Putamen (tissue), 1 donor: ENCODE measurements around the gene TMBIM4.
"Not testable (repeated sequence)": the region's sequence is repeated elsewhere in the genome, so short reads cannot be mapped to it uniquely, and the experiment has no call there.

Experiments
- DNase-seq: peaks from one replicate; pipeline ENCODE4 v3.0.0-alpha.2; 2016; ENCODE audit warnings: low spot score

Gene TMBIM4

DNA sequence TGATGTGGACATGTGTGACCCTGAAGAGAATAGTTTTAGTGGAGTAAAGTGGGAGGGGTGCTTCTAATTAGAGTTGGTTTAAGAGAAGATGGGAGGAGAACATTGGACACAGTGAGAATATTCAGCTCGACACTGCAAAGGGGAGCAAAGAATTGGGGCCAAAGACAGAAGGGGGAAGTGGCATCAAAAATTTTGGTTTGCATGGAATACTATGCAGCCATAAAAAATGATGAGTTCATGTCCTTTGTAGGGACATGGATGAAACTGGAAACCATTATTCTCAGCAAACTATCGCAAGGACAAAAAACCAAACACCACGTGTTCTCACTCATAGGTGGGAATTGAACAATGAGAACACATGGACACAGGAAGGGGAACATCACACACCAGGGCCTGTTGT is 15.0 kb upstream of the TMBIM4 start:
- DNase-seq = not testable (repeated sequence)

DNA sequence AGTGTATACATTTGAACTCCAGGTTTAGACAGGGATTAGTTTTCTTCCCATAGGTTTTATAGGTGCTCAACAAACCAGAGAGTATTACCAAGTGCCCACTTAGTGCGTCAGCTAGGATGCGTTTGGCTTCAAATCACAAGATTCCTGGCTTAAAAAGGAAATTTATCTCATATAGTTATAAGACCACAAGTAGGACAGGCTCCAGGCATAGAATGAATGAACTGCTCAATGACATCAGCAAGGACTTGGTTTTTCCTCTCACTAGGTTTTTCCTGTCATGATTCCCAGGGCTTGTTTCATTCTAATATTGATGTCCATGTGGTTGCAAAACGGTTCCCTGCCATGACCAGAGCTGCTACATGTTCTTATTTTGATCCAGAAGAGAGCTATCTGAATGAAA is 13.2 kb upstream of the TMBIM4 start:
- no peak for DNase-seq

DNA sequence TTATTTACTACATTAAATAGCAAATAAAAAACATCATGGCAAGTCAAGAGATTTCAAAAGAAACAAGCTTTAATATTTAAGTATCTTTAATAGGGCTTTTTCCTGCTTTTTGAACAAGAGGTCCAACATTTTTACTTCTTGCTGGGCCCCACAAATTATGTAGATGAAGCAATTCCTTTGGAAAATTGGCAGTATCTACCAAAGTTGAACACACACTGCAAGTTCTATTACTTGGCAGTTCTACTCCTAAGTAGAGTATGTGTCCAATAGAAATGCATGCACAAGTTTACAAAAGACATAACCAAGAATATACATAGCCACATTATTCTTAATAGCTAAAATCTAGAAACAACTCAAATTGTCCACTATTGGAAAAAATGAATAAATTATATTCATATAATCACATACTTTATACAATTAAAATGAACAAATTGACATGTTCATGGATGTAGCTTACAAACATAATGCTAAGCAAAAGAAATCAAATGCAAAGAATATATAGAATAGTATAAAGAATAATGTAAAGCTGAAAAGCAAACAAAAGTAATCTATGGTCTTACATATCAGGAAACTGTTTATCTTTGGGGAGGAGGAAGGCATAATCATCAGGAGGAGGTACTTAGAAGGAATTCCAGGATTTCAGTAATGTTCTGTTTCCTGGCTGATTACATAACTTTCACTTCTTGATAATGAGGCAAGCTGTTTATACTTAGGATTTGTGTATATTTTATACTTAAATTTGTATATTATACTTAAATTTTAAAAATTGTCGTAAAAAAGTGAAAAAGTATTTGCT is 6.5 kb upstream of the TMBIM4 start:
- DNase-seq = no peak

DNA sequence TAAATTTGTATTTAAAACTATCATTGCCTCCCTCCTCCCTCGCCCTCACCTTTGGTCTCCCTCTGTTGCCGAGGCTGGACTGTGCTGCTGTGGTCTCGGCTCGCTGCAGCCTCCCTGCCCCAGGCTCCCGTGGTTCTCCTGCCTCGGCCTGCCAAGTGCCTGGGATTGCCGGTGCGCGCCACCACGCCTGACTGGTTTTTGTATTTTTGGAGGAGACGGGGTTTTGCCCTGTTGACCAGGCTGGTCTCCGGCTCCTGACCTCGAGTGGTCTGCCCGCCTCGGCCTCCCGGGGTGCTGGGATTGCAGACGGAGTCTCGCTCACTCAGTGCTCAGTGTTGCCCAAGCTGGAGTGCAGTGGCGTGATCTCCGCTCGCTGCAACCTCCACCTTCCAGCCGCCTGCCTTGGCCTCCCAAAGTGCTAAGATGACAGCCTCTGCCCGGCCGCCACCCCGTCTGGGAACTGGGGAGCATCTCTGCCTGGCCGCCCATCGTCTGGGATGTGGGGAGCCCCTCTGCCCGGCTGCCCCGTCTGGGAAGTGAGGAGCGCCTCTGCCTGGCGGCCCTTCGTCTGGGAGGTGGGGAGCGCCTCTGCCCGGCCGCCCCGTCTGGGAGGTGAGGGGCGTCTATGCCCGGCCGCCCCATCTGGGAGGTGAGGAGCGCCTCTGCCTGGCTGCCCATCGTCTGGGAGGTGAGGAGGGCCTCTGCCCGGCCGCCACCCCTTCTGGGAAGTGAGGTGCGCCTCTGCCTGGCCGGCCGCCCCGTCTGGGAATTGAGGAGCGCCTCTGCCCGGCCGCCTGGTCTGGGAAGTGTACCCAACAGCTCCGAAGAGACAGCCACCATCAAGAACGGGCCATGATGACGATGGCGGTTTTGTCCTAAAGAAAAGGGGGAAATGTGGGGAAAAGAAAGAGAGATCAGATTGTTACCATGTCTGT is 4.9 kb upstream of the TMBIM4 start:
- DNase-seq = not testable (repeated sequence)

DNA sequence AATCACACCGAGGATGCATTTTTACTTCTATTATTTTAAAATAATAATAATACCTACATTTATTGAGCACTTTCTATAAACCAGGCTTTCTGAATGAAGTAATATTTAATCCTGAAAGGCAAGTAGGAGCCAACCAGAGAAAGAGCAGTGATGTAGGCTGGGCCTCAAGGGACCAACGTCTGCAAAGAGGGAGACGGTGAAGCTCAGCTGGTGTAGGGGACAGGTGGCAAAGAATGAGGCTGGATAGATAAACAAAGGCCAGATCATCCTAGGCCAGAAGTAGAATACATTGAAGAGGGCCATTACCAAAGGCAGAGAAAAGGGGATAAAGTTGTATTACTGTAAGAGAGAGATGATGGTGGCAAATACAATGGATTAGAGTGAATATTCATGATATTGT is 810 bp upstream of the TMBIM4 start:
- DNase-seq = no peak

DNA sequence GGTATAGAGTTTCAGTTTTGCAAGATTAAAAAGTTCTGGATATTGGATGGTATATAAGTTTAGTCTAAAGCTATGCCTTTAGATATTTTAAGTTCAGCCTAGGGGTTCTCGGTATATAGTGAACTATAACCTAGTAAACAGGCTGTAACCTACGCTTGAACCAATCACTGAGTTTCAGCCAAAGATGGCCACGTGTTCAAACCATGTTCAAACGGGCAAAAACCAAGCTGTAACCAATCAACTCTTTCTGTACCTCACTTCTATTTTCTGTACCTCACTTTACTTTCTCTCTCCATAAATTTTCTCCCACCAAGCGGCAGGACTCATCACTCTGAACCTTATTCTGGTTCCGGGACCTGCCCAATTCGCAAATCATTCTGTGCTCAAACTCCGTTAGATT is 1.4 kb downstream of the TMBIM4 start:
- DNase-seq = no peak

DNA sequence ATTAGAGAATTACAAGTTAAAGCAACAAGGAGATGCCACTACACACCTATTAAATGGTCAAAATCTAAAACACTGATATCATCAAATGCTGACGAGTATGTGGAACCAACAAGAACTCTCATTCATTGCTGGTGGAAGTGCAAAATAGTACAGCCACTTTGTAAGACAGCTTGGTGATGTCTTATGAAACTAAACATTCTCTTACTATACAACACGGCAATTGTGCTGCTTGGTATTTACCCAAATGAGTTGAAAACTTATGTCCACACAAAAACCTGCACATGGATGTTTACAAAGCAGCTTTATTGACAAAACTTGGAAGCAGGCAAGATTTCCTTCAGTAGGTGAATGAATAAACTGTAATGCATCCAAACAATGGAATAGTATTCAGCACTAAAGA is 3.2 kb downstream of the TMBIM4 start:
- no peak for DNase-seq

DNA sequence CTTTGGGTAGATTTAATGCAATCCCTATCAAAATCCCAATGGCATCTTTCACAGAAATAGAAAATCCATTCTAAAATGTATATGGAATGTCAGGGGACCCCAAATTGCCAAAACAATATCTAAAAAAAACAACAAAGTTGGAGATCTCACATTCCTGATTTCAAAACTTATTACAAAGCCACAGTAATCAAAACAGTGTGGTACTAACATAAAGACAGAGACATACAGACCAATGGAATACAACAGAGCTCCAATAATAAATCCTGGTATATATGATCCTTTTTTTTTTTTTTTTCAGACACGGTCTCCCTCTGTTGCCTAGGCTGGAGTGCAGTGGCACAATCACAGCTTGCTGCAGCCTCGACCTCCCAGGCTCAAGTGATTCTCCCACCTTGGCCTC is 4.7 kb downstream of the TMBIM4 start:
- DNase-seq = no peak

DNA sequence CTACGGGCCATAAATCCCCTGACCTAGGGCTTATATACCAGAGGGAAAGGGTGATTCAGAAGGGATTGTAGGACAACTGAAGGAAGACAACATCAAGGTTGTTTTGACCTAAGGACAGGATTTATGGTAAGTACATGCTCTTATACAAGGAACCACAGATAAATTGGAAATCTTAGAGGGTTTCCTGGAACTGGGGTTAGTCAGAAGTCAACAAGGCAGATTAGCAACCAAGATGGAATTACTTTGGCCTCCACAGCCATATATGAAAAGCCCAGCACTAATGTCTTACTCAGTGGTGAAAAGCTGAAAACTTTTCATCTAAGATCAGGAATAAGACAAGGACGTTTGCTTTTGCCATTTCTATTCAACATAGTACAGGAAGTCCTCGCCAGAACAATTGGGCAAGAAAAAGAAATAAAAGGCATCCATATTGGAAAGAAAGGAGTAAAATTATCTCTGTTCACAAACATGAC is 5.4 kb downstream of the TMBIM4 start:
- DNase-seq = no peak

DNA sequence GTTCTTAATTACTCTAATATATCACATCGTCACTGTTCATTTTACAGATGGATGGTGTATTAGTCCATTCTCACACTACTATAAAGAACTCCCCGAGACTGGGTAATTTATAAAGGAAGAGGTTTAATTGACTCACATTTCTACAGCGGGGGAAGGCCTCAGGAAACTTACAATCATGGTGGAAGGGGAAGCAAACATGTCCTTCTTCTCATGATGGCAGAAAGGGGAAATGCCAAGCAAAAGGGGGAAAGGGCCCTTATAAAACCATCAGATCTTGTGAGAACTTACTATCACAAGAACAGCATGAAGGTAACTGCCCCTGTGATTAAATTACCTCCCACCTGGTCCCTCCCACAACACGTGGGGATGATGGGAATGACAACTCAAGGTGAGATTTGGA is 6.5 kb downstream of the TMBIM4 start:
- no peak for DNase-seq

DNA sequence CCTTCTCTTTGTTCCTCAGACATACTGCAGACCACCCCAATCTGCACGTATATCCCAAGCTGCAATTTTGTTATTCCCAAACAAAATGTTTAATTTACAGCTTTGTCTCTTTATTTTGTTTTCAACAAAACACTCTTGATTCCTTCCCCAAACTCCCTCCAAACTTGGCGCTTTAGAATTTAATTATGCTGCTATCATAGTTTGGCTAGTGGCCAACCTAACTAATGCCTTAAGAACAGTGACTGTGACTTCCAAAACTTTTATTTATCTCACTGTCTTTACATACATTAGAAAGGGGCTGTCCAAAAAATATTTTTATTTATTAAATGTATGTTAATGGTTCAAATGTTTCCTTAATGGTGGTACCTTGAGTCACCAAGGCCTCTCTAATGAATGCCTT is 7.1 kb downstream of the TMBIM4 start:
- no peak for DNase-seq

DNA sequence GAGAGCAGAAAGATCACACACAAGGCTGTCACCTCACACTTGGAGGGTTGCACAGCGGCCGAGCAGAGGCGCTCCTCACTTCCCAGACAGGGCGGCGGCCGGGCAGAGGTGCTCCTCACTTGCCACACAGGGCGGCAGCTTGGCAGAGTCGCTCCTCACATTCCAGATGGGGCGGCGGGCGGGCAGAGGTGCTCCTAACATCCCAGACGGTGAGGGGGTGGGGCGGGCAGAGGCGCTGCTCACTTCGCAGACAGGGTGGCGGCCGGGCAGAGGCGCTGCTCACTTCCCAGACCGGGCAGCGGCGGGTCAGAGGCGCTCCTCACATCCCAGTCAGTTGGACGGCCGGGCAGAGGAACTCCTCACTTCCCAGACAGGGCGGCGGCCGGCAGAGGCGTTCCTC is 9.1 kb downstream of the TMBIM4 start:
- no peak for DNase-seq

DNA sequence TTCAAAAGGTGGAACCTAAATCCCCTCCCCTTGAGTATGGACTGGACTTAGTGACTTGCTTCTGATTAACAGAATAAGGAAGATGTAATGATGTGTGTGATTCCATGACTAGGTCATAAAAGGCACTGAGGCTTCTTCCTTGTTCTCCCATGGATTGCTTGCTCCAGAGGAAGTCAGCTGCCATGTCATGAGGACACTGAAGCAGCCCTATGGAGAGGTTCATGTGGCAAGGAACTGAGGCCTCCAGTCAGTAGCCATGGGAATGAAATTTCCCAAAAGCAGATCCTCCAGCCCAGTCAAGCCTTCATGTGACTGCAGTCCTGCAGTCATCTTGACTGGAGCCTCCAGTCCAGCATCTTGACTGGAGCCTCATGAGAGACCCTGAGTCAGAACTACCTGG is 10.7 kb downstream of the TMBIM4 start:
- DNase-seq = no peak

DNA sequence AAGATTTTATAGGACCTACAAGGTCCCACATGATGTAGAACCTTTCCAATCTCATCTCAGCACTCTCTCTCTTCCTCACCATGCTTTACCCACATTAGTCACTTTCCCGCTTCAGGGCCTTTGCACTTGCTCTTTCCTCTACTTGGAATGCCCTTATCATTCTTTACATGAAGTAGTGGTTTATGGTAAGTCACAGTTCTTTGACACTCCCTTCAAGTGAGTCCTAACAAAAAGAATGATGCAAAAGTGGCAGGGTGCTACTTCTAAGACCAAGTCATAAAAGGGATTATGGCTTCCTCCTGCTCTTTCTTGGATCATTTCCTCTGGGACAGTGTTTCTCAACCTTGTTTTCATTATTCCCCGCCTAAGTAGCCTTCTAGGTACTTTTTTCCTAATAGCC is 13.1 kb downstream of the TMBIM4 start:
- no peak for DNase-seq

DNA sequence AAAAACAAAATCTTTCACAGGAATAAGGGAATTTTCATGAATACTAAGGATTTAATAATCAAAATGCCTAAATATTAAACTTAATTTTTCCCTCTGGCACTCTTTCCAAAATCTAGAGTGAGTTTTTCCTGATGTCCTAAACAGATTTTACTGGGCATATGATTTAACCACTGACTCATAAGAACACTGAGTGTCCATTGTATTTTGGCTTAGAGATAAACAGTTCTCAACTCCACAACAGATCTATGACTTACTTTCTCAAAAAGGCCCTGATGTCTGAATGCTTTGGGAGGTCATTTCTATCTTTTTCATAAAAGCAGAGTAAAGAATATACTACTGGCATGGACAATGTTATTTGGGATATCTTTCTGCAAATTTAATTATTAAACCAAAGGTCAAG is 15.0 kb downstream of the TMBIM4 start:
- DNase-seq = no peak

DNA sequence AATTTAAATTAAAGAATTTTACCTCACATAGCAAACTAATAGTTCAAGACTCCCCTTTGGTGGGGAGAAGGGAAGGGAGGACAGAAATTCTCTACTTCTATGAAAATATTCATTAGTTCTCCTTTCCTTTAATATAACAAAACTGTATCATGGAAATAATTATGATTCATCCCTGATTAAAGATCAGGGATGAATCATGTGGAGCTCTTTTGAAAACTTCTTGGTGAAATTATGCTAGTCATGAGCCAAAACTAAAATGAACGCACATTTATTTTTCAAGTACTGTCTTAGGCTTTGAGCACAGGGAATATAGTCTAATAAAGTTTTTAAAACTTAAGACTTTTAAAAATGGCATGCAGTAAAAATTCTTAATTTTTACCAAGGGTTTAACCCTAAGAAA is 17.1 kb downstream of the TMBIM4 start:
- DNase-seq = no peak

DNA sequence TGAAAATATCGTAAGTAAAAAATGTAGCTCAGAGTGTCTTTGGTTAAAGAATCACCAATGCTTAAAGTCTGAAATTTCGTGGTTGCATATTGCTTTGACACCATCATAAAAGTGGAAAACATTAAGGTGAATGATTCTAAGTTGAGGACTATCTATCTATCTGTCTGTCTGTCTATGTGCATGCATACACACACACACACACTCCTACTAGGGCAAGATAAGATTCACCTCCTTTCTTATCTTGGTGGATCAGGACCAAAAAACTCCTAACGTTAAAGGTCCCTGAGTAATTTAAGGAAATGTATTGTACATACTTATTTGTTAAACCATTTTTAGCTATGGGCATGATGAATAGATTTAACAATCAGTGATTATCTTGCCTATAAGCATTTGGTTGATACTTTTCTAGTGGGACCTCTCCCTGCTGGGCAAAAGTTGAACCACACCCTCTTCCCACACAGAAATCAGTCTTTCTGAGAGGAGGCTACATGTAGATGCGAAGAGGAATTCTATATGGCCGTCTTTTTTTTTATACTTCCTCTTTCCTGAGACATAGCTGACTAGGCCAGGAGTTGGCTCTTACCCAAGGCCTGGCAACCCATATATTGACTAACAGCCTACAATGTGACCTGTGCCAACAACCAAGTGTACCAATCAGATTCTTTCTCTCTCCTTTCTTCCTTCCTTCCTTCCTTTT is 19.9 kb downstream of the TMBIM4 start:
- DNase-seq = no peak

DNA sequence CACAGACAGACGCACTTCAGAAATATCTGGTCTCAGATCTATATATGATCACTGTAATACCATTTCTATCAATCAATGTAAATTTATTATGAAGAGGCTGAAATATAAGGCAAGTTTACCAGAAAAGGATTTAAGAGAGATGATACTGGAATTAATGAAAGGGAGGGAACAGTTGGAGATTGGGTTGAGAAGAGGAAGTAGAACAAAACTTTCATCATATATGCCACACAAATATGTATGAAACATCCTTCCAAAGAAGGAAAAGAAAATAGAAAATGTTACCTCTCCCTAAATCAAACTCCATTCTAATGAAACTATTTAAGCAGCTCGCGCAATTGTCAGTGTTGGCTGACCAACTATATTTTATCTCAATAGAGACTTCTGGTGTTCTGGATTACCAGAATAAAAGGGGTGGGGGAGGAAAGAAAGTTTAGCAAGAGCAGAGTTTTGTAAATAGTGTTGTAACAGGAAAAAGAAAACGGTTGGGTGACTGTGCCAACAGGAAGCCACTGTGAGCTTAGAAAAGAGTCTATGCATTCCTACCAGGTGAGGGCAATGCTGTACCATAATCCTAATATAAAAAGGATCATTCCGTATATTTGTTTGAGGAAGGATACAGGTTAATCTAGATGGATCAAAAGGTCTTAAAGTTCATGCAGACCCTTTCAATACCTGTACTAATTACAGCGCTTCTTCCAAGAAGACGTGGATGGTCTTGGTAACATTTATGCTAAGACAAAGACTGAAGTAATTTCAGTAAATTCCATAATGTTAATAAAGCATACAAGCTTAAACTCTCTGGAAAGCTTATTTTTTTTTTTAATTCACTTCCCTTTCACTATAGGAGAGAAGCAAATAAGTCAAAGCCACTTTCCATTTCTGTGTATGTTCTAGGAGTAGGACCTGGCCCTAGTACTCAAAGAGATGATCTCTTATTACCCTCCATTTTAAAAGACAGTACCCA is 24.7 kb downstream of the TMBIM4 start:
- no peak for DNase-seq

DNA sequence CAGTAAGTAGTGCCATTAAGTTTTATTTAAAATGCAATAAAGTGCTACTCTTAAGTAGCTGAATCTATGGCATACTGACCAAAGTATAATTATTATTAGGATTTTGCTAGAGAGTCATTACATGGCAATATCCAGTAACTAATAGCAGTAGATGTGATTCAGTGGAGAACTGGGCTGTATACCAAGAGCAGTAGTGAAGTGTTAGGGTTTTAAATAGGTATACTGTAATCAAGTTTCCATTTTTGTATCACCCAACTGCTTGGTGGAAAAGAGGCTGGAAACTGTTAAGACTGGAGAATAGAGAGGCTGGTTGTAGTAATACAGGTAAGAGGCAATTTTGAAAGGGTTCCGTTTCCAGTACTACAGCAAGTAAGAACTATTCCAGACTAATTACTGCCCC is 25.9 kb downstream of the TMBIM4 start:
- DNase-seq = no peak

DNA sequence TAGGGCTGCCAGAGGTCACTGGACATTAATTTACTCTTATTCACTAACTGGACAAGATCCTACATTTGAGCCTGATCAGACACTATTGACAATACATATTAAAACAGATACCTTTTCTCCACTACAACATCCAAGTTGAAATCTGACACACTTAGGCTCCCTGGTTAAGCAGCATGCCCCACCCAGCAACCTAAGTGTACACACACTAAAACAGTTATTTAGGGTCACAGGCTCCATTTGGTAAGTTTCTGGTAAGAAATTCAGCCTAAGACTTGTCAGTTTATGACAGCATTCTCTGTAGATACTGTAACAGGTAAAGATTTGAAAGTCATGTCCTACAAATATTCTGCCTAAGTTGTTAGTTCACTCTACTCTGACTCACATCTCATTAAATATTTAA is 27.0 kb downstream of the TMBIM4 start:
- DNase-seq = no peak

DNA sequence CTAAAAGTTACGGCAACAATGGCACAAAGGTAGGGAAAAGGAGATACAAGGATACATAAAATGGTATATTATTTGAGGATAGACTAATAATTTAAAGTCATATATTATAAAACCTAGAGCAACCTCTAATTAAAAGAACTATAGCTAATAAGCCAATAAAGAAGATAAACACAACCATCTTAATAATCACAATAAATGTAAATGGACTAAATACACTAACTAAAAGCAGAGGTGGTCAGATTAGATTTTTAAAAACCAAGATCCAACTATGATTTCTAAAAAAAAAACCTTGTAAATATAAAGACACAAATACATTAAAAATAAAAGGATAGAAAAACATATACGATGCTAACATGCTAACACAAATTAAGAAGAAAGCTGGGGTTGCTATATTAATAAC is 28.5 kb downstream of the TMBIM4 start:
- no peak for DNase-seq
